ENCODE results near the gene TBX6. TPM values are rescaled to one million over a fixed set of nuclear protein-coding genes. Genes with fewer than 3 reads are reported as not detected.
A peak's percentile ranks its signal among the peaks of the same experiment; 100 is the strongest.

TBX6 gene
- total and polyA plus RNA-seq, 2 of the 4 experiments (the other 2 are of a cell fraction), result 0.10 TPM; not detected in 1

GRCh38 chr16:30060836-30061554 lies 30.7 kb downstream of the TBX6 start:
- in situ Hi-C loops (cut with MboI; ENCODE audit: low sequenced_read_pairs), result no loop called here
- Histone ChIP-seq H3K4me1 (ENCODE audit: control insufficient read depth, insufficient read depth, low read length) (peaks cover 18% of the 10 kb centered on the region), H2BK20ac (ENCODE audit: low read depth, low read length) (no peak overlapping the region), H2AK9ac (replicated peaks; ENCODE audit: low read depth, low read length, poor library complexity) (peak overlapping the region; percentile 31), H3K18ac (ENCODE audit: low read depth, low read length) (no peak overlapping the region), H3K36me3 (ENCODE audit: control insufficient read depth, insufficient read depth, low read length) (peaks cover 2% of the 10 kb centered on the region; the same call in 1 of the 2 replicates), H2AFZ (replicated peaks; ENCODE audit: low read length, poor library complexity) (no peak overlapping the region), H4K5ac (ENCODE audit: low read depth, low read length) (no peak overlapping the region; the same call in 1 of the 2 replicates), H3K56ac (ENCODE audit: extremely low read depth, insufficient read depth, low read length) (no peak overlapping the region), H3K9ac (ENCODE audit: low read depth, low read length) (no peak overlapping the region), H3K9me3 (ENCODE audit: control insufficient read depth, insufficient read depth, low read length) (no peaks in the 10 kb centered on the region), H2BK5ac (ENCODE audit: low read depth, low read length, poor library complexity, severe bottlenecking) (no peak overlapping the region), H3K27me3 (ENCODE audit: control insufficient read depth, insufficient read depth, low read length) (no peaks in the 10 kb centered on the region), H2BK120ac (ENCODE audit: low read depth, low read length) (no peak overlapping the region), H2BK15ac (ENCODE audit: low read depth, low read length) (no peak overlapping the region), H3K23ac (ENCODE audit: low read depth, low read length) (no peak overlapping the region), H3K9me1 (ENCODE audit: insufficient read depth, low read length) (peaks cover 9% of the 10 kb centered on the region), H2AK5ac (ENCODE audit: low read depth, low read length) (peak overlapping the region; percentile 35; the same call in 1 of the 2 replicates), H4K20me1 (ENCODE audit: insufficient read depth, low read length) (peaks cover 4% of the 10 kb centered on the region), H4K8ac (ENCODE audit: low read depth in 2 of 2, low read length in 2 of 2) (no peak overlapping the region), H3K79me1 (ENCODE audit: low read depth in 1 of 2, low read length in 2 of 2) (peaks cover 15 to 20% of the 10 kb centered on the region in 2 experiments; a peak in 3 of 4 replicates), H3K4me3 (ENCODE audit: insufficient read depth, low read depth, low read length) (no peak overlapping the region), H4K91ac (ENCODE audit: insufficient read depth, low read depth, low read length) (no peak overlapping the region), H3K4ac (ENCODE audit: low read depth, low read length) (no peak overlapping the region), H3K14ac (replicated peaks; ENCODE audit: low read depth, low read length) (no peak overlapping the region), H3K27ac (ENCODE audit: insufficient read depth, low read length) (peak overlapping the region; percentile 9; the same call in 1 of the 2 replicates), H3K4me2 (ENCODE audit: low read depth, low read length) (no peak overlapping the region; the same call in 1 of the 2 replicates)
- WGBS, 2 experiments (ENCODE audit: extremely low coverage in 2 of 2, insufficient read length in 1 of 2), result 50% methylated on average over 1 of the region's 2 CpGs; no CpG with 5 or more reads in 1 of the 2 experiments
- ChIA-PET POLR2A (ENCODE audit: unreplicated experiment) (no interaction called here), CTCF (no interaction called here)
- no TSS peak for BruUV-seq (replicated peaks)
- DNase-seq (no peak), ATAC-seq (ENCODE audit: low read depth) (no peak)
- intact Hi-C loops (cut with micrococcal nuclease), result no loop called here
- dilution Hi-C loops (cut with HindIII; ENCODE audit: low sequenced_read_pairs, unreplicated experiment), result no loop called here
- TF ChIP-seq POLR2A (IDR thresholded peaks at IDR 0.05; ENCODE audit: low read depth, low read length) (no peak), FOS (IDR thresholded peaks at IDR 0.05; ENCODE audit: low read depth, low read length) (no peak), CEBPB (IDR thresholded peaks at IDR 0.05; ENCODE audit: low read depth, low read length) (no peak), MXI1 (IDR thresholded peaks at IDR 0.05; ENCODE audit: borderline replicate concordance, low read depth, low read length) (no peak), CTCF (conservative IDR thresholded peaks at IDR 0.05; ENCODE audit: low read depth, low read length) (no peak), SMC3 (IDR thresholded peaks at IDR 0.05; ENCODE audit: low read depth, low read length) (no peak), ELK1 (IDR thresholded peaks at IDR 0.05; ENCODE audit: borderline replicate concordance, low read depth, low read length) (no peak), NFE2L2 (IDR thresholded peaks at IDR 0.05; ENCODE audit: low read depth, low read length) (no peak), RCOR1 (IDR thresholded peaks at IDR 0.05; ENCODE audit: insufficient replicate concordance, low read length) (no peak), RFX5 (IDR thresholded peaks at IDR 0.05; ENCODE audit: low read depth, low read length) (no peak)
